Suprapubic skin (tissue), 4 donors: ENCODE data around the gene TLE6.

Source experiments
- EP300 ChIP-seq: sonication (generic); formaldehyde crosslinking; IDR thresholded peaks from one replicate; pipeline ENCODE4 v1.6.1; 2017; ENCODE audit warnings: antibody characterized with exemption
- POLR2A ChIP-seq, 2 donors: fragments of 450-650 bp; IDR thresholded peaks; one replicate each; pipeline ENCODE4 v1.6.1; 2017; ENCODE audit warnings: antibody characterized with exemption in 2 of 2, mild to moderate bottlenecking in 2 of 2, moderate library complexity in 2 of 2
- POLR2AphosphoS5 ChIP-seq, 3 donors: sonication (generic); formaldehyde crosslinking; IDR thresholded peaks; one replicate each; pipeline ENCODE4 v1.6.1; 2017; ENCODE audit warnings: antibody characterized with exemption in 3 of 3
- TF ChIP-seq, protein P1 (sequence below), 2 donors: fragments of 200-600 bp in 1 of 2; fragments of 450-650 bp in 1 of 2; sonication (generic) in 1 of 2; IDR thresholded peaks; one replicate each; pipeline ENCODE4 v1.5.1; 2016 to 2019; ENCODE audit warnings: antibody characterized with exemption in 2 of 2, mild to moderate bottlenecking in 1 of 2, moderate library complexity in 1 of 2

DNA sequence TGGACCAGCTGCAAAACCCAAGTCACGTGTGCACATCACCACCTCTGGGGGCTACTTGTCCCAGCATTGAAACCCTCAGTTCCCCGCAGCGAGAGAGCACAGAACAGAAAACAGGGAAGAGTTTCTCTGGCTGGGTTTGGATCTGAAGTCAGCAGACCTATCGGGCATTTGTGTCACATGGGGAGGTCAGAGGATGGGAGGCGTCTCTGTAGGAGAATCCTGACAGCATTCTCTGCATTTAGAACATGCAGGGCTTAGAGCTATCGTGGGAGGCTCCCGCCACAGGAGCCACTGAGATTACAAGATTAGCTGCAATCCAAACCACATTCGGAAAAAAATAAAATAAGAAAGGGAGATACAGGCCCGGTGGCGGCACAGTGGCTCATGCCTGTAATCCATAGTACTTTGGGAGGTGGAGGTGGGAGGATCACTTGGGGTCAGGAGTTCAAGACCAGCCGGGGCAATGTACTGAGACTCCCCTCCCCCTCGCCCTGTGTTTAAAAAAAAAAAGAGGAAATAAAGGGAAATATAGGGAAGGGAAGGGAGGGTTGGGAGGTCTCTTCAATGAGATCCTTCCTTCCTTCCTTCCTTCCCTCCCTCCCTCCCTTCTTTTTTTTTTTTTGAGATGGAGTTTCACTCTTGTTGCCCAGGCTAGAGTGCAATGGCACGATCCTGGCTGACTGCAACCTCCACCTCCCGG is 2.9 kb upstream of the TLE6 start:
- no peak for TF ChIP-seq POLR2AphosphoS5 (IDR thresholded peaks at IDR 0.05)
- TF ChIP-seq, protein P1, sequence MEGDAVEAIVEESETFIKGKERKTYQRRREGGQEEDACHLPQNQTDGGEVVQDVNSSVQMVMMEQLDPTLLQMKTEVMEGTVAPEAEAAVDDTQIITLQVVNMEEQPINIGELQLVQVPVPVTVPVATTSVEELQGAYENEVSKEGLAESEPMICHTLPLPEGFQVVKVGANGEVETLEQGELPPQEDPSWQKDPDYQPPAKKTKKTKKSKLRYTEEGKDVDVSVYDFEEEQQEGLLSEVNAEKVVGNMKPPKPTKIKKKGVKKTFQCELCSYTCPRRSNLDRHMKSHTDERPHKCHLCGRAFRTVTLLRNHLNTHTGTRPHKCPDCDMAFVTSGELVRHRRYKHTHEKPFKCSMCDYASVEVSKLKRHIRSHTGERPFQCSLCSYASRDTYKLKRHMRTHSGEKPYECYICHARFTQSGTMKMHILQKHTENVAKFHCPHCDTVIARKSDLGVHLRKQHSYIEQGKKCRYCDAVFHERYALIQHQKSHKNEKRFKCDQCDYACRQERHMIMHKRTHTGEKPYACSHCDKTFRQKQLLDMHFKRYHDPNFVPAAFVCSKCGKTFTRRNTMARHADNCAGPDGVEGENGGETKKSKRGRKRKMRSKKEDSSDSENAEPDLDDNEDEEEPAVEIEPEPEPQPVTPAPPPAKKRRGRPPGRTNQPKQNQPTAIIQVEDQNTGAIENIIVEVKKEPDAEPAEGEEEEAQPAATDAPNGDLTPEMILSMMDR (IDR thresholded peaks at IDR 0.05) = no peak
- no peak for TF ChIP-seq POLR2A (IDR thresholded peaks at IDR 0.05)
- TF ChIP-seq EP300 = no peak
